OCI-LY1 (cell line): Measurements from ENCODE around the gene MAP3K19.

Experiments
- H2AFZ ChIP-seq: fragments of 200-600 bp; sonication (generic), shearing (Covaris generic); 2 replicates; pipeline ENCODE4 v1.6.0; 2014; ENCODE audit warnings: antibody characterized with exemption, mild to moderate bottlenecking, low read length
- H3F3A ChIP-seq: fragments of 200-600 bp; sonication (generic), shearing (Covaris generic); 2 replicates; pipeline ENCODE4 v1.6.0; 2014; ENCODE audit warnings: mild to moderate bottlenecking, antibody characterized with exemption, low read length, moderate library complexity; ENCODE audit not compliant: insufficient read depth
- H3K27ac ChIP-seq: fragments of 200-600 bp; sonication (generic); 2 replicates; pipeline ENCODE4 v1.5.1; 2014; ENCODE audit warnings: low read length, mixed run types, mild to moderate bottlenecking, low read depth; ENCODE audit not compliant: poor library complexity, severe bottlenecking
- H3K27me3 ChIP-seq: fragments of 200-600 bp; sonication (generic); 2 replicates; pipeline ENCODE4 v1.6.0; 2014; ENCODE audit warnings: antibody characterized with exemption, mild to moderate bottlenecking, low read length, moderate library complexity; ENCODE audit not compliant: insufficient read depth
- H3K36me3 ChIP-seq: fragments of 200-600 bp; sonication (generic); 2 replicates; pipeline ENCODE4 v1.6.1; 2014; ENCODE audit warnings: mild to moderate bottlenecking, antibody characterized with exemption, low read length, moderate library complexity, mixed read lengths; ENCODE audit not compliant: insufficient read depth
- H3K4me1 ChIP-seq: fragments of 200-600 bp; sonication (generic); 2 replicates; pipeline ENCODE4 v1.5.1; 2014; ENCODE audit warnings: mild to moderate bottlenecking, low read length, moderate library complexity; ENCODE audit not compliant: insufficient read depth, severe bottlenecking
- H3K4me2 ChIP-seq: fragments of 200-600 bp; sonication (generic), shearing (Covaris generic); 2 replicates; pipeline ENCODE4 v1.6.1; 2014; ENCODE audit warnings: low read length
- H3K4me3 ChIP-seq: fragments of 200-600 bp; sonication (generic); 2 replicates; pipeline ENCODE4 v1.5.1; 2014; ENCODE audit warnings: low read length, low read depth, mild to moderate bottlenecking, mixed read lengths; ENCODE audit not compliant: poor library complexity, severe bottlenecking
- H3K79me2 ChIP-seq: fragments of 200-600 bp; shearing (Covaris generic); 2 replicates; pipeline ENCODE4 v1.6.1; 2016; ENCODE audit warnings: mixed run types, low read length, mixed read lengths; ENCODE audit not compliant: insufficient read depth
- H3K9ac ChIP-seq: fragments of 200-600 bp; sonication (generic), shearing (Covaris generic); 2 replicates; pipeline ENCODE4 v1.6.1; 2014; ENCODE audit warnings: mild to moderate bottlenecking, low read length, mixed read lengths
- H3K9me2 ChIP-seq: fragments of 200-600 bp; sonication (generic), shearing (Covaris generic); 2 replicates; pipeline ENCODE4 v1.6.1; 2014; ENCODE audit warnings: low read depth, mild to moderate bottlenecking, low read length, mixed read lengths
- H3K9me3 ChIP-seq: fragments of 200-600 bp; shearing (Covaris generic); 2 replicates; pipeline ENCODE4 v1.6.1; 2014; ENCODE audit warnings: low read length, mixed read lengths
- H4K20me1 ChIP-seq: fragments of 200-600 bp; sonication (generic), shearing (Covaris generic); 2 replicates; pipeline ENCODE4 v1.6.0; 2016; ENCODE audit warnings: mild to moderate bottlenecking, low read length; ENCODE audit not compliant: insufficient read depth
- EZH2 ChIP-seq: fragments of 200-600 bp; sonication (generic), shearing (Covaris generic); IDR thresholded peaks from 2 replicates; pipeline ENCODE4 v1.8.0; 2017; ENCODE audit warnings: borderline replicate concordance, mixed run types, mild to moderate bottlenecking, antibody characterized with exemption, low read length, moderate library complexity, mixed read lengths
- TF ChIP-seq, protein P1 (sequence below): fragments of 200-600 bp; sonication (generic), shearing (Covaris generic); IDR thresholded peaks from 2 replicates; pipeline ENCODE4 v1.5.1; 2017; ENCODE audit warnings: mild to moderate bottlenecking, antibody characterized with exemption, low read length, moderate library complexity, mixed read lengths

MAP3K19 gene

GRCh38 chr2:135052997-135053474 lies 5.8 kb upstream of the MAP3K19 start:
- Histone ChIP-seq H3K36me3 (peaks cover 18% of the 10 kb centered on the region), H3K9me2 (no peaks in the 10 kb centered on the region), H2AFZ (no peak overlapping the region), H3K4me2 (peak overlapping the region; percentile 98), H3K27ac (peak overlapping the region; percentile 88), H3K9me3 (no peaks in the 10 kb centered on the region), H3K9ac (peak overlapping the region; percentile 94), H4K20me1 (no peaks in the 10 kb centered on the region), H3K4me1 (peaks cover 31% of the 10 kb centered on the region), H3K79me2 (peaks cover 54% of the 10 kb centered on the region), H3F3A (no peaks in the 10 kb centered on the region), H3K27me3 (no peaks in the 10 kb centered on the region), H3K4me3 (peak overlapping the region; percentile 87)
- TF ChIP-seq EZH2, result no peak
- TF ChIP-seq, protein P1, sequence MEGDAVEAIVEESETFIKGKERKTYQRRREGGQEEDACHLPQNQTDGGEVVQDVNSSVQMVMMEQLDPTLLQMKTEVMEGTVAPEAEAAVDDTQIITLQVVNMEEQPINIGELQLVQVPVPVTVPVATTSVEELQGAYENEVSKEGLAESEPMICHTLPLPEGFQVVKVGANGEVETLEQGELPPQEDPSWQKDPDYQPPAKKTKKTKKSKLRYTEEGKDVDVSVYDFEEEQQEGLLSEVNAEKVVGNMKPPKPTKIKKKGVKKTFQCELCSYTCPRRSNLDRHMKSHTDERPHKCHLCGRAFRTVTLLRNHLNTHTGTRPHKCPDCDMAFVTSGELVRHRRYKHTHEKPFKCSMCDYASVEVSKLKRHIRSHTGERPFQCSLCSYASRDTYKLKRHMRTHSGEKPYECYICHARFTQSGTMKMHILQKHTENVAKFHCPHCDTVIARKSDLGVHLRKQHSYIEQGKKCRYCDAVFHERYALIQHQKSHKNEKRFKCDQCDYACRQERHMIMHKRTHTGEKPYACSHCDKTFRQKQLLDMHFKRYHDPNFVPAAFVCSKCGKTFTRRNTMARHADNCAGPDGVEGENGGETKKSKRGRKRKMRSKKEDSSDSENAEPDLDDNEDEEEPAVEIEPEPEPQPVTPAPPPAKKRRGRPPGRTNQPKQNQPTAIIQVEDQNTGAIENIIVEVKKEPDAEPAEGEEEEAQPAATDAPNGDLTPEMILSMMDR, result no peak

DNA sequence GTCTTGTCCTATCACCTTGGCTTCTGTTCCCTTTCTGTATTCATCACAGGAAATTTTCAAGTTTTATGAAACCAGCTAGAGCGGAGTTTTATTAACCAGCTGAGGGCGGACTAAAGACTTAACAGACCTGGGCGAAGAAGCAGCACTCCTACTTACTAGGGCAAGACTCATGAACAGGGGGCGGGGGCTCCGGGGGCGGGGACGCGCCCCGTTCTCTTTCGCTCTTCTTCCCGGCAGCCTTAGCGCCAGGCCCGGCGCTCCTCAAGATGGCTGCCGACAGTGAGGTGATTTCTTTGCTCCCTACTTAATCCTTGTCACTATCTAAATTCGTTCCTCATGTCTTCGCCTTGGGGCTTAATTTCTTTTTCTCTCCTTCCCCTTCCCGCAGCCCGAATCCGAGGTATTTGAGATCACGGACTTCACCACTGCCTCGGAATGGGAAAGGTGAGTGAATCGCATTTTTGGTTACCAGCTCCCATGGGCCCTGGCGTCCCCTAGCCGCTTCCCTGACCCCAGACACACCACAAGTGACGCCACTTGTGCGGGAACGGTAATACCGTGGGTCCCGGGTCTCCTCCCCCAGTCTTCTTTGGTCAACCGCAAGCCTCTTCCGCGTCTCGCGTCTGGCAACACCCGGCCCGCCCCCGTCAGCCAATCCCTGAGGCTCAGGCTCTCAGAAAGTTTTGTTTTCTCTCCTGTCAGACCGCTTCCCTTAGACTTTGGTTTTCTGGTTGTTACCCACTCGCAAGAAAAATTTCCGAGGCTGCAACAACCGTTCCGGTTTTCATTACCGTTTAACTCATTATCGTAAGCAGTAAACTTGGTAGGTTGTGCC lies 5.0 kb upstream of the MAP3K19 start, which contains the start of gene RAB3GAP1:
Gene RAB3GAP1, plus strand, starts transcription at position 251 of the 835 bp plus-strand sequence. Its CDS starts 16 bp downstream, at position 267.
- Histone ChIP-seq H3K9me3 (no peaks in the 10 kb centered on the region), H2AFZ (peak within 1 kb of the TSS; percentile 97), H3K27me3 (no peaks in the 10 kb centered on the region), H3K4me2 (peak within 1 kb of the TSS; percentile 98), H3K9ac (peak within 1 kb of the TSS; percentile 94), H3K4me3 (peak within 1 kb of the TSS; percentile 87), H4K20me1 (no peaks in the 10 kb centered on the region), H3K4me1 (peaks cover 31% of the 10 kb centered on the region), H3K36me3 (peaks cover 15% of the 10 kb centered on the region), H3F3A (no peaks in the 10 kb centered on the region), H3K79me2 (peaks cover 47% of the 10 kb centered on the region), H3K27ac (peak within 1 kb of the TSS; percentile 88), H3K9me2 (no peaks in the 10 kb centered on the region)
- TF ChIP-seq, protein P1, result no peak; the same call in 1 of the 2 replicates
- no peak for TF ChIP-seq EZH2

GRCh38 chr2:135050684-135051083 lies 3.4 kb upstream of the MAP3K19 start:
- Histone ChIP-seq H3K4me2 (no peak overlapping the region), H3K36me3 (peaks cover 10% of the 10 kb centered on the region; the same call in 1 of the 2 replicates), H3K9me2 (no peaks in the 10 kb centered on the region), H3K27ac (no peak overlapping the region), H3K4me3 (no peak overlapping the region), H4K20me1 (no peaks in the 10 kb centered on the region), H3K4me1 (peaks cover 28% of the 10 kb centered on the region), H3K9me3 (no peaks in the 10 kb centered on the region), H3F3A (no peaks in the 10 kb centered on the region), H2AFZ (no peak overlapping the region), H3K27me3 (no peaks in the 10 kb centered on the region), H3K9ac (no peak overlapping the region), H3K79me2 (peaks cover 32% of the 10 kb centered on the region)
- TF ChIP-seq, protein P1, result no peak
- no peak for TF ChIP-seq EZH2
